HG03469 (cell line): ENCODE measurements around the gene CFAP69.

Experiments used
- ATAC-seq: cut with Tn5 transposase; IDR thresholded peaks from one replicate; pipeline ENCODE4 v1.9.1; 2021; ENCODE audit warnings: mild to moderate bottlenecking, moderate library complexity, moderate number of reproducible peaks; ENCODE audit not compliant: unreplicated experiment

CFAP69 gene

DNA sequence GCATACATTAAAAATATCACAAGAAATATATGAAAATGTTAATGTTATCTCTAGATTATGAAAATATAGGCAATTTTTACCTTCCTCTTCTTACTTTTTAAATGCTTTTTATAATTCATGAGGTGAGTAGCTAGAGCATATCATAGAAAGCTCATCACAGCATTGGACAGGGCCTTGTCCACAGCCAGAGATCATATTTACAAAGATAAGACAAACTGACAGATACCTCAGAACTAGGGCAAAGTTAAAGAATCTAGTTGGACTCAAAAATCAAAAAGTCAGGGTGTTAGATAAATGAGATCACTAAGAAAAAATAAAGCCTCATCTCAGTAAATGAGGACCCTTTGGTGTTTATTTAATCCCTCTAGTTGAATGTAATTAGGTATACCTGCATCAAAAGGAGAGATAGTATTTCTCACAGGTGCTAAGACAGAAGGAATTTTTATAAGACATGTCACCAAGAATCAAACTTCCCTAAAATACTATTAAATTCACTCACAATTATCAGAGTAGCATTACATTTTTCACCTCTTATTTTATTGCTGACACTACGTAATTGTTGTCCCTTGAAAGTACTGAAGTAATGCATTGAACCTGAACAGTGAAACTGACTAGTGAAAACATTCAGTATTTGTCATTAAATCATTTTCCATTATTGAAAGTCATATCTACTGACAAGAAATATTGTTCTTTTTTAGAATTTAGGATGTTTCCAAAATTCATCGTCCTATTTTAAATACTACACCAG is 25.6 kb downstream of the CFAP69 start:
- ATAC-seq = no peak

GRCh38 chr7:90271753-90272152 is 26.8 kb downstream of the CFAP69 start:
- ATAC-seq = no peak

- ATAC-seq = no peak
Measured at GRCh38 chr7:90272242-90272641, 27.3 kb downstream of the CFAP69 start.

- no peak for ATAC-seq
Measured at GRCh38 chr7:90274161-90274560, 29.2 kb downstream of the CFAP69 start.

DNA sequence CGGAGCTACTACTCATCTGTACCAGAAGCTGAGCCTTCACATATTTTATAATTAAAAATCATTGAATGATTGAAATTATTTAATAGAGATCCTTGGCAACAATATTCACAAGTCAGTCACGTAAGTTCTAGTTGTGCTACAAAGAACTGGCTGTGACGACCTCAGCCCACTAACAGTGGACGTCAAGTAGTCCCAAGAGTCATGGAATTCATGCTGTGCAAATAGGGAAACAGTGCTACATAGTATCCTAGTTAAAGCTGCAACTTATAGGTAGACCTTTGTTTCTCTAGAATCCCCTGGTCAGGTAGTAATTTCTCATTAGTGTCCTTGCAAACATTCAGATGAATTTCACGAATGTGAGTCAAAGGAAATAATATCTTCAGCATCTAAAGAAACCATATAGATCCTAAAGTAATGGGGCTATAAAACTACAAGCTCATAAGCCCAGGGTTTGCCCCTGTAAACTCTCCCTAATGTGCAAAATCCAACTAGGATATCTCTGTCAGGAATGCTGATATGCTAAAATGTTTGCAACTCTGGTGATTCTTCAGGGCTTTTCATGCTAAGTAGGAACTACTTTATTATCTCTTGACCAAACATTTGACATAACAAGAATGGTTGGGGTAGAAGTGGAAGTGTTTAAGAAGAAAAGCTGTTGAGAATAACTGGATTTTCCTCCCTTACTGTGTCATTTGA is 31.2 kb downstream of the CFAP69 start:
- ATAC-seq = no peak

GRCh38 chr7:90288154-90288553 is 43.2 kb downstream of the CFAP69 start:
- no peak for ATAC-seq

- ATAC-seq = no peak
Measured at GRCh38 chr7:90290244-90291113, 45.5 kb downstream of the CFAP69 start.

GRCh38 chr7:90298145-90299038 is 53.4 kb downstream of the CFAP69 start:
- peak; percentile 87 for ATAC-seq

GRCh38 chr7:90303241-90303640 is 58.3 kb downstream of the CFAP69 start:
- no peak for ATAC-seq

GRCh38 chr7:90309872-90310271 is 64.9 kb downstream of the CFAP69 start:
- no peak for ATAC-seq

DNA sequence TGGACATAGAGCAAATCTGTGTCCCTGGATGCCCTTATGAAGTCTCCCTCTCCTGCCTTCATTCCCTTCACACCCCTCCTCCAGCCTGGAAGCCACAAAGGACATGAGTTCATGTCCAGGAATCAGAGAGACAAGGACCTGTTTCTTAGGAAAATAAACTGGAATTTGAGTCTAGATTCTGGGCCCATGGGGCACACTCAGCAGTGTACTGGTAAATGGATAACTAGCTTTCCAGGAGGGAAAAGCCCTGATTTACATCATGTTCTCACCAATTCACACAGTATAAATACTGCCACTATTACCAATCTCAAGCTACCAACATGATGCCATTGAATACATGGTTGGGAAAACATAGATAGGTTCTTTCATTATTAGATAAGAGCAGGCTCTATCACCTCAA is 66.2 kb downstream of the CFAP69 start:
- no peak for ATAC-seq

GRCh38 chr7:90312745-90313144 is 67.8 kb downstream of the CFAP69 start:
- ATAC-seq = no peak

DNA sequence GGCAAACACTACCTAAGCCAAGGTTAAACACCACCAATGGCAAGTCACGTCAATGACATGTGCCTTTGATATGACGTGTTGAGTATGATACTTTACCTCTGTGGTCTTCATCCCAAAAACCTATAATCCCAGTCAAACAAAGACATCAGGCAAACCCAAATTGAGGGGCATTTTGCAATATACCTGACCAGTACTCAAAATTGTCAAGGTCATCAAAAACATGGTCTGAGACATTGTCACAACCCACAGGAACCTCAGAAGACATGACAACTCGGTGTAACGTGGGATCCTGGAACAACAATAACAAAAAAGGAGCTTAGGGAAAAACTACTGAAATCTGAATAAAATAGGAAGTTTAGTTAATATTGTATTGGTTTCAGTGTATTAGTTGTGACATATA is 68.9 kb downstream of the CFAP69 start:
- ATAC-seq = no peak

- no peak for ATAC-seq
Measured at GRCh38 chr7:90320014-90320413, 75.0 kb downstream of the CFAP69 start.

DNA sequence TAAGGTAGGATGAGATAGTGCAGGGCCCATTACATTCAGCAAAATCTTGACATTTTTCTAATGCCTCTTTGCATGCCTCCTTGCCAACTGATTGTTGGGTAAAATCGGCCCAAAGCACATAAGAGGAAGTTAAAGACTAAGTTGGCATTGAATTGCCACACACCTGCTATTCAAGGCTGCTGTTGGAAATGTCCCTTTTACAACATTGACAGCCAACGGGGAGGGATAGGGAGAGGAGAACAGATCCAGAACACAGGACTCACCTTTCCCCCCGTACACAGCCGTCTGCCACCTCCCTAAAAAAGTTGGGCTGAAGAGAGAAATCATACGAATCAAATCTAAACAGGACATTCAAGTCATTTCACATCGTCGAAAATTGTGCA is 75.4 kb downstream of the CFAP69 start:
- ATAC-seq = no peak

DNA sequence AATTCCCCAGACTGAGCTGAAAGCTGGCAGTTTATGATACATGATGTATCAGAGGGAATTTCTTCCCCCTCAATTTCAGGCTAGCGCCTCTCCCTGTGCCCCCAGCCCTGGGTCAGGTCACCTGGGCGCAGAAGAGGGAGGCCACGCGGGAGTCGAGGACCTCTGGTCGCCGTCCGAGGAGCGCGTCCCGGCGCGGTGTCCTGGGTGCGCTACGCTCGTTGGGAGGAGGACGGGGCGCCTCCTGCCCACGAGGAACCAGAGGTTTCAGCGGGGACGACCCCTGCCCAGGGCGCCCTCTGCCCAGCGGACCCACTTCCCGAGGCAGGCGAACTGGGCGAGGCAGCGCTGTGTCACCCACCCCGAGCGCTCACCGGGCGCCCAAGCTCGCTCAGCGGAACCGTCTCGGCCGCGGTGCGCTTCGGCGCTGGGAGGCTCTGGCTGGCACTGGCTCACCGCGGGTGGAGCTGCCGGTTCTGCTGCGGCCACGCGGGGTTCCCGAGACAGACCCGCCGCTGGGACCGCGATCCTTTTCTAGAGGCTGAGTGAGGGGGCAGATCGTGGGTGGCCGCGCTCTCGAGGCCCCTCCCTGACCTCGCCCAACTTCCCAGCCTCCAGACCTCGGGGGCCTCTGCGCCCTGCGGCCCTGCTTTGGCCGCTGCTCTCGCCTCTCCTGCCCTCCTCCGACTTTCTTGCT is 76.0 kb downstream of the CFAP69 start, which contains the start of gene FAM237B:
Gene FAM237B, minus strand, starts transcription at position 504 of the 694 bp plus-strand sequence. CDS start 1,556 bp downstream, outside the sequence.
- ATAC-seq = no peak

- no peak for ATAC-seq
Measured at GRCh38 chr7:90322837-90323236, 77.9 kb downstream of the CFAP69 start.

- no peak for ATAC-seq
Measured at GRCh38 chr7:90326500-90326899, 81.5 kb downstream of the CFAP69 start.

GRCh38 chr7:90334193-90334843 is 89.3 kb downstream of the CFAP69 start:
- ATAC-seq = no peak
